ENCODE results near the gene MAS1L.

Gene MAS1L

GRCh38 chr6:29502181-29502580, 14.4 kb upstream of the MAS1L start (continued):
- TF ChIP-seq GFI1B (tag by site-specific recombination; IDR thresholded peaks at IDR 0.05) (no peak), ZNF529 (tag by site-specific recombination; IDR thresholded peaks at IDR 0.05; ENCODE audit: insufficient replicate concordance) (no peak), SP3 (tag by site-specific recombination; IDR thresholded peaks at IDR 0.05) (no peak), KLF10 (tag by site-specific recombination; IDR thresholded peaks at IDR 0.05) (no peak), ZNF426 (tag by site-specific recombination; IDR thresholded peaks at IDR 0.05) (no peak), ZNF776 (tag by site-specific recombination; IDR thresholded peaks at IDR 0.05; ENCODE audit: borderline replicate concordance) (no peak), ZFP3 (tag by site-specific recombination; IDR thresholded peaks at IDR 0.05; ENCODE audit: low read depth) (no peak)

GRCh38 chr6:29501106-29501505, 13.3 kb upstream of the MAS1L start:
- Histone ChIP-seq H3K9me3 (ENCODE audit: control insufficient read depth, insufficient read depth, low read depth, low read length) (no peaks in the 10 kb centered on the region), H3K4me3 (ENCODE audit: low read depth, low read length) (no peak overlapping the region), H3K4me1 (ENCODE audit: control insufficient read depth, insufficient read depth, low read length) (no peaks in the 10 kb centered on the region), H3K36me3 (ENCODE audit: control insufficient read depth in 2 of 2, insufficient read depth in 1 of 2, low read length in 2 of 2) (no peaks in the 10 kb centered on the region), H3K27ac (ENCODE audit: extremely low read depth, low read depth, low read length) (no peak overlapping the region)
- TF ChIP-seq ZBTB7A (tag by site-specific recombination; IDR thresholded peaks at IDR 0.05; ENCODE audit: low read depth) (no peak), OVOL3 (tag by site-specific recombination; IDR thresholded peaks at IDR 0.05) (no peak), SCRT1 (tag by site-specific recombination; IDR thresholded peaks at IDR 0.05; ENCODE audit: borderline replicate concordance) (0 out of 2 replicates have a peak, but pooled peaks have one; percentile 25), ZNF768 (tag by site-specific recombination; IDR thresholded peaks at IDR 0.05) (no peak), SCRT2 (tag by site-specific recombination; IDR thresholded peaks at IDR 0.05) (peak; percentile 79), ZNF366 (tag by site-specific recombination; conservative IDR thresholded peaks at IDR 0.05) (no peak)
- ChIA-PET POLR2A (no interaction called here), CTCF (interaction anchor here (0.9 kb wide), 1 partner anchor 10 kb away, joined by 3 read pairs; no protein-coding TSS in a partner anchor)

GRCh38 chr6:29500594-29500993, 12.8 kb upstream of the MAS1L start:
- CTCF ChIA-PET, result interaction anchor here (0.9 kb wide), 1 partner anchor 10 kb away, joined by 3 read pairs; no protein-coding TSS in a partner anchor
- TF ChIP-seq ZNF366 (tag by site-specific recombination; conservative IDR thresholded peaks at IDR 0.05), result no peak
- no peak for TF ChIP-seq ZNF311 (tag by site-specific recombination; IDR thresholded peaks at IDR 0.05; ENCODE audit: borderline replicate concordance)
- TF ChIP-seq ZNF449 (tag by site-specific recombination; IDR thresholded peaks at IDR 0.05), result no peak
- H3K4me3 ChIP-seq (ENCODE audit: low read depth, low read length), result no peak overlapping the region
- no peak overlapping the region for H3K27ac ChIP-seq (ENCODE audit: extremely low read depth, low read depth, low read length)
- POLR2A ChIA-PET, result no interaction called here
- no peaks in the 10 kb centered on the region for H3K36me3 ChIP-seq (ENCODE audit: control insufficient read depth in 2 of 2, insufficient read depth in 1 of 2, low read length in 2 of 2)
- H3K9me3 ChIP-seq (ENCODE audit: control insufficient read depth, insufficient read depth, low read depth, low read length), result no peaks in the 10 kb centered on the region
- H3K4me1 ChIP-seq (ENCODE audit: control insufficient read depth, insufficient read depth, low read length), result no peaks in the 10 kb centered on the region

GRCh38 chr6:29499704-29500103, 11.9 kb upstream of the MAS1L start:
- CTCF ChIA-PET, result no interaction called here
- no peak overlapping the region for H3K4me3 ChIP-seq (ENCODE audit: low read depth, low read length)
- TF ChIP-seq ZBTB8A (tag by site-specific recombination; IDR thresholded peaks at IDR 0.05) (no peak), ZNF514 (tag by site-specific recombination; IDR thresholded peaks at IDR 0.05) (no peak), HOXA7 (CRISPR knock-in tag; IDR thresholded peaks at IDR 0.05; ENCODE audit: borderline replicate concordance) (no peak), ZNF560 (tag by site-specific recombination; IDR thresholded peaks at IDR 0.05; ENCODE audit: borderline replicate concordance) (no peak), ZIC2 (tag by site-specific recombination; IDR thresholded peaks at IDR 0.05) (no peak)
- H3K36me3 ChIP-seq (ENCODE audit: control insufficient read depth in 2 of 2, insufficient read depth in 1 of 2, low read length in 2 of 2), result no peaks in the 10 kb centered on the region
- H3K4me1 ChIP-seq (ENCODE audit: control insufficient read depth, insufficient read depth, low read length), result no peaks in the 10 kb centered on the region
- POLR2A ChIA-PET, result no interaction called here
- H3K9me3 ChIP-seq (ENCODE audit: control insufficient read depth, insufficient read depth, low read depth, low read length), result no peaks in the 10 kb centered on the region
- no peak overlapping the region for H3K27ac ChIP-seq (ENCODE audit: extremely low read depth, low read depth, low read length)
